Neutrophil (primary cell): ENCODE results near the gene MIER1.
"Not testable (repeated sequence)": the region's sequence is repeated elsewhere in the genome, so short reads cannot be mapped to it uniquely, and the experiment has no call there.

Source experiments
- H3K27ac ChIP-seq: fragments of 200-600 bp; sonication (generic); 2 replicates; pipeline ENCODE4 v1.5.1; 2016; ENCODE audit warnings: mild to moderate bottlenecking, moderate library complexity
- H3K27me3 ChIP-seq: fragments of 200-600 bp; sonication (generic); 2 replicates; pipeline ENCODE4 v1.6.0; 2016; ENCODE audit warnings: mild to moderate bottlenecking
- H3K36me3 ChIP-seq: fragments of 200-600 bp; sonication (generic); 2 replicates; pipeline ENCODE4 v1.5.1; 2017
- H3K4me1 ChIP-seq, 2 experiments: fragments of 200-600 bp in 1 of 2; sonication (generic) in 1 of 2; 1 replicate in 1 of 2; 2 replicates in 1 of 2; pipeline versions ENCODE4 v1.5.1 to v1.6.1; 2013 to 2016; ENCODE audit warnings: low read depth in 1 of 2, low read length in 1 of 2, mild to moderate bottlenecking in 1 of 2, moderate library complexity in 1 of 2; ENCODE audit not compliant: control insufficient read depth in 1 of 2, insufficient read depth in 1 of 2
- H3K4me3 ChIP-seq, 2 experiments: fragments of 200-600 bp in 1 of 2; sonication (generic) in 1 of 2; 1 replicate in 1 of 2; 2 replicates in 1 of 2; pipeline ENCODE4 v1.5.1; 2013 to 2016; ENCODE audit warnings: low read depth in 1 of 2, low read length in 1 of 2, mild to moderate bottlenecking in 1 of 2, moderate library complexity in 1 of 2
- H3K9me3 ChIP-seq: fragments of 200-600 bp; sonication (generic); 2 replicates; pipeline ENCODE4 v1.5.1; 2016
- CTCF ChIP-seq: fragments of 200-600 bp; sonication (generic); IDR thresholded peaks from 2 replicates; pipeline ENCODE4 v1.5.1; 2016; ENCODE audit warnings: antibody characterized with exemption

Gene MIER1

DNA sequence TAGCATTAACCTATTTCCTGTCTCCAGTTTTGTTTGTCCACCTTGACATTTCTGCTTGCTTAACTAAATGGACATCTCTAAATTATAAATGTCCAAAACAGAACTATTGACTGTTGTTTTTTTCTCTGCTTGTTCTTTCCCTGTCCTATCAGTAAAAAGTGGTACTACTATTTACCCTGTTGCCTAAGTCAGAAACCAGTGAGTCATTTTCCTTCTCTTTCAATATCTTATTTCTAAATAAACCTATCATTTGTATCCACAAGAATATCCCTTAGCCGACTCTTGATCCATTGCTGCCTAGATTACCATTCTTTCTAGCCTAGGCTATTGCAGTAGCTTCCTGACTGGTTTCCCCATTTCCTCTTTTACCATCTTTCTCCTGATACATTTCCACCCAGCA, 22.5 kb downstream of the MIER1 start:
- Histone ChIP-seq H3K4me3 (no peak overlapping the region), H3K4me1 (peaks cover 28% of the 10 kb centered on the region in 2 experiments), H3K36me3 (peaks cover 68% of the 10 kb centered on the region), H3K9me3 (no peaks in the 10 kb centered on the region), H3K27me3 (no peaks in the 10 kb centered on the region), H3K27ac (peak overlapping the region; percentile 62)
- TF ChIP-seq CTCF, result no peak

DNA sequence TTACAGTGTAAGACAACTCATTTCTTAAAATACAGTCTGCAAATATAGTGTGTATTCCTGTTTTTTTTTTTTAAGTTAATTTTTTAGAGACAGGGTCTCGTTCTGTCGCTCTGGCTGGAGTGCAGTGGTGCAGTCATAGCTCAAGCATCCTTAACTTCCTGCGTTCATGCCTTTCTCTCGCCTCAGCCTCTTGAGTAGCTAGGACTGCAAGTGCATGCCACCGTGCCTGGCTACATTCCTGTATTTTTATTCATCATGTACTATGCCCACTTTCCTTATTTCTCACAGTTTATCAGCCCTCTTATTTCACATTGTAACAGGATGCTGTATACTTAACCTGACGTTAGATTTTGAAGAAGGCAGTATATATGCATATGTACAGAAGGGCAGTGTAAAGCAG, 26.7 kb downstream of the MIER1 start:
- Histone ChIP-seq H3K4me1 (peaks cover 19 to 21% of the 10 kb centered on the region in 2 experiments), H3K27ac (no peak overlapping the region), H3K36me3 (peaks cover 95% of the 10 kb centered on the region), H3K27me3 (no peaks in the 10 kb centered on the region), H3K4me3 (no peak overlapping the region), H3K9me3 (no peaks in the 10 kb centered on the region)
- no peak for TF ChIP-seq CTCF

DNA sequence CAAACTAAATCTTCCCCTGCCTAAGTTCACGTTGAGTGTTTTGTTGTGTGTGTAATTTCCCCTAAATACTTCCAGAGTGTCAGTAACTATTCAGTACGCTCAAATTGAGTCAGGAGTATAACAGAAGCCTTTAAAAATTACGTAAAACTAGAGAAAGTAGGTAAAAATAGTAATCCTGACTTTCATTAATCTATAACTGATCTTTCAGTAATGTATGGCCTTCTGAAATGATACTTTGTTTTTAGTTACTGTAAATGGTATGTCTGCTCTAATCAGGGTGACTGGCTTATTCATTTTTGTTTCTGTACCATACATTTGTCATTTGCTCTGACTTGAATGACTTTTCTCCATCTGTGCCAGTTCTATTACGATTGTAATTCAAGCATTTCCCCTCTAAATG, 29.4 kb downstream of the MIER1 start:
- Histone ChIP-seq H3K4me1 (no peaks in the 10 kb centered on the region), H3K27me3 (no peaks in the 10 kb centered on the region), H3K9me3 (no peaks in the 10 kb centered on the region), H3K36me3 (peaks cover 86% of the 10 kb centered on the region), H3K4me3 (no peak overlapping the region), H3K27ac (peak overlapping the region; percentile 7)
- no peak for TF ChIP-seq CTCF

GRCh38 chr1:66957938-66958337, 33.1 kb downstream of the MIER1 start:
- H3K36me3 ChIP-seq, result peaks cover 83% of the 10 kb centered on the region

GRCh38 chr1:66966188-66966873, 41.5 kb downstream of the MIER1 start:
- H3K9me3 ChIP-seq, H3K27me3 ChIP-seq, H3K4me3 ChIP-seq, H3K4me1 ChIP-seq, H3K27ac ChIP-seq: not testable (repeated sequence)
- peaks cover 88% of the 10 kb centered on the region for H3K36me3 ChIP-seq

More at GRCh38 chr1:66957938-66958337, 33.1 kb downstream of the MIER1 start:
- TF ChIP-seq CTCF, result no peak
- Histone ChIP-seq H3K4me1 (peaks cover 0 to 6% of the 10 kb centered on the region in 2 experiments), H3K27me3 (no peaks in the 10 kb centered on the region), H3K4me3 (no peak overlapping the region), H3K9me3 (no peaks in the 10 kb centered on the region), H3K27ac (no peak overlapping the region)

DNA sequence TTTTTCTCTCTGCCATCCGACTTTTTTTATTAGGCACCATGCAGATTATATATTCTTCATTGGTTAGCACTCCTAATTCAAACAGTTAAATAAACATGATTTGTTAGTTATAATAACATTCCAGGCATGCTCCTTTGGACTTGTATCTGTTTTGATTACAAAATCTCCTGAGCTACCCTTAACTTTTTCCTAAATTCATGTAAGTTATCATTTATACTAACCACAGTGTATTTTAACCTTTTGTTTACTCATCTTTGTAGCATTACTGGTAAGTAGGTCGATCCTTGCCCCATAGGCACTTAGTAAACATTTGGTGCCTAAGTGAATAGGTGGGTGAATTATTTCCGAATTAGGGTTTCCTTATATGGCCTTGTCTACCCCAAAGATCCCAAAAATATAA, 43.8 kb downstream of the MIER1 start:
- Histone ChIP-seq H3K27me3 (no peaks in the 10 kb centered on the region), H3K9me3 (no peaks in the 10 kb centered on the region), H3K4me3 (no peak overlapping the region), H3K27ac (no peak overlapping the region), H3K36me3 (peaks cover 88% of the 10 kb centered on the region), H3K4me1 (peaks cover 11 to 12% of the 10 kb centered on the region in 2 experiments)
- no peak for TF ChIP-seq CTCF
